LNCaP clone FGC (cell line): Measurements from ENCODE around the gene MRPS31.
A peak's percentile ranks its signal among the peaks of the same experiment; 100 is the strongest.

ENCODE experiments used
- DNase-seq: peaks from one replicate; pipeline ENCODE4 v3.0.0-alpha.2; 2011; ENCODE audit warnings: low read depth
- H3K4me3 ChIP-seq: 2 replicates; pipeline ENCODE4 v1.5.1; 2011; ENCODE audit warnings: mild to moderate bottlenecking, low read depth, low read length, control low read depth
- CTCF ChIP-seq: IDR thresholded peaks from 2 replicates; pipeline ENCODE4 v1.5.1; 2012; ENCODE audit warnings: mild to moderate bottlenecking; ENCODE audit not compliant: control insufficient read depth, insufficient read depth; ENCODE audit errors: extremely low read depth

Gene MRPS31

GRCh38 chr13:40776681-40777165, 5.7 kb upstream of the MRPS31 start:
- DNase-seq: no peak
- no peak overlapping the region for H3K4me3 ChIP-seq
- no peak for TF ChIP-seq CTCF

DNA sequence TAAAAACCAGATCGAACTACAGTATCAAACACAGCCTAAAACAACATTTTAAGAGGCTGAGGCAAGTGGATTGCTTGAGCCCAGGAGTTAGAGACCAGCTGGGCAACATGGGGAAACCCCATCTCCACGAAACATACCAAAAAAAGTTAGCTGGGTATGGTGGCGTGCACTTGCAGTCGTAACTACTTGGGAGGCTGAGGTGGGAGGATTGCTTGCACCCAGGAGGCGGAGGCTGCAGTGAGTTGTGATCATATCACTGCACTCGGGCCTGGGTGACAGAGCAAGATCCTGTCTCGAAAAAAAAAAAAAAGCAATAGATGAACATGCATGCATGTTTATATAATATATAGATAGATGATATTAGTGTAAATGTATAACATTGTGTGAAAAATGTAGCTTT, 5.2 kb upstream of the MRPS31 start:
- TF ChIP-seq CTCF: no peak
- no peak overlapping the region for H3K4me3 ChIP-seq
- DNase-seq: no peak

DNA sequence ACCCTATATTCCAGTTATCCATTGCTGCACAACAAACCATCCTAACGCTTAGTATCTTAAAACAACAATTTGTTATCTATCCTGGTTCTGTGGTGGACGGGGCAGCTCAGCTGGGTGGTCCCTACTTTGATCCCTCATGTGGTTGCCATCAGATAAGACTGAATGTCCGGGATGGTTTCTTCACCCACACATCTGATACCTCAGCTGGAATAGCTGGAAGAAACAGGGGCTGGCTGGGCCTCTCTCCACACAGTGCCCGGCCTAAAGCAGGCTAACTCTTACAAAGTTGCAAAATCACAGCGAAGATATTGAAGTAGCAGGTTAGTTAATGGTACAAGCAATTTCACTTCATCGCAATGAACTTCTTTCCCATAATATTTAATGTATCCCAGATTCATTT, 3.7 kb upstream of the MRPS31 start:
- no peak overlapping the region for H3K4me3 ChIP-seq
- no peak for DNase-seq
- no peak for TF ChIP-seq CTCF

GRCh38 chr13:40772765-40773473, 1.9 kb upstream of the MRPS31 start:
- DNase-seq: no peak
- TF ChIP-seq CTCF: no peak
- H3K4me3 ChIP-seq: no peak overlapping the region

DNA sequence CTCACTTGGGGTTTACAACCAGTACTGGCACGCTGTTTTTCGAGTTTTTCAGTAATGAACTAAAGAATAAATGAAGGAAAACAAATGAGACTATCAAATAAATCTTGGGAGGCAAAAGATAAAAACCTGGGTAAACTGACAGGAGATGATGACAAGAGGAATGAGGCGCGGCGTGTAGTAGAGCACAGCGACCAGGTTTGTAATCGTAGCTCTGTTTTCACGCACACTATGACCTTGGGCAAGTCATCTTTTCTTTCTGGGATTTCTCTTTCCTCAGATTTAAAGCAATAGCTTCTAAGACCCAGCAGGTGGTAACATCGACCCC, 419 bp downstream of the MRPS31 start:
- TF ChIP-seq CTCF: no peak
- peak overlapping the region; percentile 96 for H3K4me3 ChIP-seq
- no peak for DNase-seq

GRCh38 chr13:40769970-40770369, 1.0 kb downstream of the MRPS31 start:
- H3K4me3 ChIP-seq: peak overlapping the region; percentile 96
- DNase-seq: no peak
- no peak for TF ChIP-seq CTCF

GRCh38 chr13:40765602-40766001, 5.4 kb downstream of the MRPS31 start:
- no peak for TF ChIP-seq CTCF
- H3K4me3 ChIP-seq: no peak overlapping the region

More at GRCh38 chr13:40765602-40766001, 5.4 kb downstream of the MRPS31 start:
- DNase-seq: no peak
